Activated CD4-positive, CD25-positive, alpha-beta regulatory T cell treated with anti-CD3 and anti-CD28 coated beads, Interleukin-2, amount 50 U/mL, for 24 hours (primary cell): ENCODE results near the gene NANOS3.

ENCODE experiments used
- ATAC-seq, 2 donors: fragments of 150-1000 bp; cut with Tn5 transposase; one replicate each; pipeline ENCODE4 v1.10.0; 2021; ENCODE audit warnings: mild to moderate bottlenecking in 1 of 2, moderate library complexity in 1 of 2

The NANOS3 gene

GRCh38 chr19:13885826-13886365, 9.0 kb downstream of the NANOS3 start:
- ATAC-seq = no peak

- peak in 1 of 2 donors; percentile 32 for ATAC-seq
Observed at GRCh38 chr19:13887018-13887436, 10.1 kb downstream of the NANOS3 start.

- no peak for ATAC-seq
Observed at GRCh38 chr19:13887517-13887916, 10.6 kb downstream of the NANOS3 start.

DNA sequence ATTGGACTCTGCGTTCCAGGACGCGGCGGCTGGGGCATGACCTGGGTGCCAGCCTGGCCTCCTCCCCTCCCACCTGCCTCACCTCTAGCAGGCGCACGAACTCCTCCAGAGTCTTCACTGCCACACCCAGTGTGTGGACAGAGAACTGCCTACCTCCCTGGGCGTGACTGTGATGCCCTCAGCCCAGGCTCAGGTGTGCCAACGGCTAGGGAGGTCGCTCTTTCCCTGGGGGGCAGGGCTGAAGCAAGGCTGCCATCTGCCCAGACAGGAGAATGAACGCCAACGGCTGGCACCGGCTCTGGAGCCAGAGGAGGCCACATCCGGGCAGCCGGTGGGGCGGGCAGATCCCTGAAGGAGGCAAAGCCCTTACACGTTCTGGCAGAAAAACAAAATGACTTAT, 11.3 kb downstream of the NANOS3 start:
- no peak for ATAC-seq

GRCh38 chr19:13890136-13890535, 13.2 kb downstream of the NANOS3 start:
- no peak for ATAC-seq

- no peak for ATAC-seq
Observed at GRCh38 chr19:13892870-13893269, 15.9 kb downstream of the NANOS3 start.

DNA sequence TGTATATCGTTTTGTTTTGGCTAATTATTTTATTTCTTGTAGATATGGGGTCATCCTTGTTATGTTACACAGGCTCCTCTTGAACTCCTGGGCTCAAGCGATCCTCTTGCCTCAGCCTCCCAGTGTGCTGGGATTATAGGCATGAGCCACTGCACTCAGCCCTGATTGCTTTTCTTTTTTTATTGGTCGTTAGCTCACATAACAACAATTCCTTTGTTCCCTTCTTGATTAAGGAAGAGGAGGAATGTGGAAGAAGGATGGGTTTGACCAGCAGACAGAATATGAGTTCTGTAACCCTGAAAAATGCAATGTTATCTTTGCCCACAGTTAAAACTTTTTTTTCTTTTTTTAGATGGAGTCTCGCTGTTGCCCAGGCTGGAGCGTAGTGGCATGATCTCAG, 17.6 kb downstream of the NANOS3 start:
- no peak for ATAC-seq

- ATAC-seq = no peak
Observed at GRCh38 chr19:13896227-13896626, 19.3 kb downstream of the NANOS3 start.

- ATAC-seq = no peak
Observed at GRCh38 chr19:13899393-13899792, 22.5 kb downstream of the NANOS3 start.

- ATAC-seq = no peak
Observed at GRCh38 chr19:13899912-13900584, 23.1 kb downstream of the NANOS3 start.

DNA sequence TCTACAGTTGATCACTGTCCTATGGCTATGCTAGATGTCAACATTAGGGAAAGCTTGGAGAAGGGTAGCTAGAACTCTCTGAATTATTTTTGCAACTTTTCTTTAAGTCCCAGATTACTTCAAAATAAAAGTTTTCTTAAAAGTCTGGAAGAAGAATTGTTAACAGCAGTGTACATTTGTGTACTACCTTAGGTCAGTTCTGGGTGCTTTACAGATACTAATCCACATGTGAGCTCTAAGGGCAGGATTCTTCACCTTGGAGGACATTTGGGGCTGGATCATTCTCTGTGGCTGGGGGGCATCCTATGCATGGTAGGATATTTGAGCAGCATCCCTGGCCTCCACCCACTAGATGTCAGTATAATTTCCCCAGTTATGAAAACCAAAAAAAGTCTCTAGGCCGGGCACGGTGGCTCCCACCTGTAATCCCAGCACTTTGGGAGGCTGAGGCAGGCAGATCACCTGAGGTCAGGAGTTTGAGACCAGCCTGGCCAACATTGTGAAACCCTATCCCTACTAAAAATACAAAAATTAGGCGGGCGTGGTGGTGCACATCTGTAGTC, 26.1 kb downstream of the NANOS3 start:
- no peak for ATAC-seq

GRCh38 chr19:13905634-13906520, 28.9 kb downstream of the NANOS3 start, which contains the start of the genes BRME1 and CC2D1A:
Gene BRME1, minus strand, starts transcription at chr19:13906117. Its CDS starts 1,225 bp downstream, at chr19:13904892.
Gene CC2D1A, plus strand, starts transcription at chr19:13906201. Its CDS starts 241 bp downstream, at chr19:13906442.
- peak; percentile 98 to 99 for ATAC-seq

DNA sequence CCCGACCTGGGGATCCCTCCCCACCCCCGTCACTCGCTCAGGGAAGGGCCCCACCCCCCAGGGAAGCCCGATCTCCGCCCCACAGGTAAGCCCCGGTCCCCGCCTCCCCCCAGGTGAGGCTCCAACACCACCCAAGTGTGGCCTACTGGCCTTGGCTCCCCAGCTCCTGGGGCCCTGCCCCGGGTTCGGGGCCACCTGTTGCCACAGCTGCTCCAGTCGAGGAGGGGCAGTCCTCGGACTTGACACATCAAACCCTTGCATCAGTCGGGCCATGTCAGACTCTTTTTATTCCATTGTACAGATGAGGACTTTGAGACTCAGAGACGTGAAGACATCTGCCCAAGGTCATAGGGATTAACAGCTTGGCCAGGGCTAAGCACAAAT, 29.6 kb downstream of the NANOS3 start:
- ATAC-seq = peak; percentile 4 to 12

DNA sequence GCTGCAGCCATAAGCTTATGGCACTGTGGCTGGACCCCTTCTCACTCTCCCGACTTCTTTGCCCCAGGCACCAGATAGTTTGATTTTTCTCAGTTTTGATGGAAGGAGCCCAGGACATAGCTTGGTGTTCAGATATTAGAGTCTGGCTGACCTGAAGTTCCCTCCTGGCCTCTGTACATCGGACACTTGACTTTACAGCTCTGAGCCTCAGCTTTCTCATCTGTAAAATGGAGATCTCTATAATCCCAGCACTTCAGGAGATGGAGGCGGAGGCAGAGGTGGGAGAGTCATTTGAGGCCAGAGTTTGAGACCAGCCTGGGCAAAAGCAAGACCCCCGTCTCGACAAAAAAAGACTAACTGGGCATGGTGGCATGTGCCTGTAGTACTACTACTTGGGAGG, 30.0 kb downstream of the NANOS3 start:
- no peak for ATAC-seq

GRCh38 chr19:13908674-13909073, 31.7 kb downstream of the NANOS3 start:
- no peak for ATAC-seq

- ATAC-seq = no peak
Observed at GRCh38 chr19:13909430-13909829, 32.5 kb downstream of the NANOS3 start.

DNA sequence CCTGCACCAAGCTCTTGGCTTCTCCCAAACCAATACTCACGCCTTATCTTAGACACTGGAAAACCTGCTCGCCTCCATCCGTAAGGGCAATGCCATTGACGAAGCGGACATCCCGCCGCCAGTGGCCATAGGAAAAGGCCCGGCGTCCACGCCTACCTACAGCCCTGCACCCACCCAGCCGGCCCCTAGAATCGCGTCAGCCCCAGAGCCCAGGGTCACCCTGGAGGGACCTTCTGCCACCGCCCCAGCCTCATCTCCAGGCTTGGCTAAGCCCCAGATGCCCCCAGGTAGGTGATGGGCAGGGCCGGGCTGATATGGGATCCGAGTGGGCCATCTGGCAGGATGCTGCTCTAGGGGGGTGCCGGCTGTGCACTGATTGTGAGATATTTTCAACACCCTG, 36.4 kb downstream of the NANOS3 start:
- ATAC-seq = no peak

DNA sequence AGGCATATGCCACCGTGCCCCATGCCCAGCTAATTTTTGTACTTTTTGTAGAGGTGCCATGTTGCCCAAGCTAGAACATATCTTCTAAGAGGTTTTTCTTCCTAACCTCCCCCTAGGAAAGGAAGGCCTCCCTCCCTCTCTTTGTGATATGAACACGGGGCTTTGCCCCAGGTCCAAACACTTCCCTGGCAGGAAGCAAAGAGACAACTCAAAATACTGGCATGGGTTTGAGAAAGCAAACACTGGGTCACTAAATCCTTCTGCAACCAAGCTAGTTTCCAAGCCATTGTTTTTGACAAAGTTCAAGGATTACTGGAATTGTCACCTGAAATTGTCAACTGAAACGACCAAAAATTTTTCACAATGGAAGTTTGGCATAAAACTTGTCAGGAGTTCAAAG, 37.8 kb downstream of the NANOS3 start:
- no peak for ATAC-seq

GRCh38 chr19:13917888-13918406, 41.0 kb downstream of the NANOS3 start:
- ATAC-seq = no peak

DNA sequence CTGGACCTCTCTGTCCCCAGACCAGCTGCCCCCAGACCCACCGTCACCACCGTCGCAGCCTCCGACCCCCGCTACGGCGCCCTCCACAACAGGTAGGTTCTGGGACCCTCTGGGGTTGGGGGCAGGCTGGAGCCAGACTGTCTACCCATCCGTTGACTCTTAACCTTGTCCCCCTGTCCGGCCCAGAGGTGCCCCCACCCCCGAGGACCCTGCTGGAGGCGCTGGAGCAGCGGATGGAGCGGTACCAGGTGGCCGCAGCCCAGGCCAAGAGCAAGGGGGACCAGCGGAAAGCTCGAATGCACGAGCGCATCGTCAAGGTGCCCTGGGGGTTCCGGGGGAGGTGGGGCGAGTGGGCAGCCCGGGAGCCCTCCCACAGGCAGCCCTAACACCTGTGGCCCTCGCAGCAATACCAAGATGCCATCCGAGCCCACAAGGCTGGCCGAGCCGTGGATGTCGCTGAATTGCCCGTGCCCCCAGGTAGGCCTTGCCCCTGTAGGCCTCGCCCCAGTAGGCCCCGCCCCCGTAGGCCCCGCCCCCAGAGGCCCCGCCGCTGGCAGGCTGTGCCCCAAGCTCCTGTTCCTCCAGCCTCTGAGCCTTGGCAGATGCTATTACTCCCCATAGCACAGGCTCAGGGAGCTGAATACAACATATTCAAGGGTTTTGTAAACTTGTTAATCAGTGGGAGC, 41.9 kb downstream of the NANOS3 start:
- ATAC-seq = no peak

- ATAC-seq = no peak
Observed at GRCh38 chr19:13920524-13920923, 43.6 kb downstream of the NANOS3 start.
